Fibroblast of the aortic adventitia (primary cell): Measurements from ENCODE around the gene DNAAF2. TPM values are rescaled to one million over a fixed set of nuclear protein-coding genes. Genes with fewer than 3 reads are reported as not detected.

Experiments used
- DNase-seq: peaks from one replicate; pipeline ENCODE4 v3.0.0-alpha.2; 2010; ENCODE audit warnings: low read depth
- H3K4me3 ChIP-seq: 2 replicates; pipeline ENCODE4 v1.5.1; 2011; ENCODE audit warnings: low read depth, mild to moderate bottlenecking, control low read depth, low read length, moderate library complexity
- total RNA-seq: library from RNA; depleted of rRNA; stranded (reverse); fragments of >200 nt; gene quantifications from 2 replicates; pipeline ENCODE4 v1.2.3, GENCODE V29; 2012; ENCODE audit warnings: low replicate concordance
- TF ChIP-seq, protein P1 (sequence below): IDR thresholded peaks from 2 replicates; pipeline ENCODE4 v1.5.1; 2011; ENCODE audit warnings: mild to moderate bottlenecking, low read length, control low read depth, inconsistent platforms; ENCODE audit not compliant: insufficient read depth

The DNAAF2 gene
- total RNA-seq, 1 donor: 10.5 TPM

DNA sequence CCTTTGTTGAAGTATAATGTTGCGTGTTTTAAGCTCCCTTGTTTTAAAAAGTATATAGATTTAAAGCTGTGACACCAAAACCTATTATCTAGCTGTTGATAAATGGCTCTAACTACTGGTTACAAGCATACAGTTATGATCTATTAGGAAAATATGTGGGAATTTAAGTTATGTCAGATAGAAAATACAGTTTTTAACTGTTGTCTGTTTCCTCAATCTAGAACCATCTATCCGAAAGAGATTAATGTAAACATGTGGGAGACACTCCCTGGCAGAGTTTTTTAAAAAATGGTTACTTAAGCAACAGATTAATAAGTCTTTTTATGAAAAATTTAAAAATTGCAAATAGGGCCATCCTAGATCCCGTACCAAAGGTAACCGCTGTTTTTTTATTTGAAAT is 22.8 kb downstream of the DNAAF2 start:
- no peak overlapping the region for H3K4me3 ChIP-seq
- DNase-seq: no peak
- TF ChIP-seq, protein P1, sequence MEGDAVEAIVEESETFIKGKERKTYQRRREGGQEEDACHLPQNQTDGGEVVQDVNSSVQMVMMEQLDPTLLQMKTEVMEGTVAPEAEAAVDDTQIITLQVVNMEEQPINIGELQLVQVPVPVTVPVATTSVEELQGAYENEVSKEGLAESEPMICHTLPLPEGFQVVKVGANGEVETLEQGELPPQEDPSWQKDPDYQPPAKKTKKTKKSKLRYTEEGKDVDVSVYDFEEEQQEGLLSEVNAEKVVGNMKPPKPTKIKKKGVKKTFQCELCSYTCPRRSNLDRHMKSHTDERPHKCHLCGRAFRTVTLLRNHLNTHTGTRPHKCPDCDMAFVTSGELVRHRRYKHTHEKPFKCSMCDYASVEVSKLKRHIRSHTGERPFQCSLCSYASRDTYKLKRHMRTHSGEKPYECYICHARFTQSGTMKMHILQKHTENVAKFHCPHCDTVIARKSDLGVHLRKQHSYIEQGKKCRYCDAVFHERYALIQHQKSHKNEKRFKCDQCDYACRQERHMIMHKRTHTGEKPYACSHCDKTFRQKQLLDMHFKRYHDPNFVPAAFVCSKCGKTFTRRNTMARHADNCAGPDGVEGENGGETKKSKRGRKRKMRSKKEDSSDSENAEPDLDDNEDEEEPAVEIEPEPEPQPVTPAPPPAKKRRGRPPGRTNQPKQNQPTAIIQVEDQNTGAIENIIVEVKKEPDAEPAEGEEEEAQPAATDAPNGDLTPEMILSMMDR: no peak

GRCh38 chr14:49607583-49607982 is 27.5 kb downstream of the DNAAF2 start:
- no peak overlapping the region for H3K4me3 ChIP-seq
- TF ChIP-seq, protein P1: no peak
- no peak for DNase-seq

DNA sequence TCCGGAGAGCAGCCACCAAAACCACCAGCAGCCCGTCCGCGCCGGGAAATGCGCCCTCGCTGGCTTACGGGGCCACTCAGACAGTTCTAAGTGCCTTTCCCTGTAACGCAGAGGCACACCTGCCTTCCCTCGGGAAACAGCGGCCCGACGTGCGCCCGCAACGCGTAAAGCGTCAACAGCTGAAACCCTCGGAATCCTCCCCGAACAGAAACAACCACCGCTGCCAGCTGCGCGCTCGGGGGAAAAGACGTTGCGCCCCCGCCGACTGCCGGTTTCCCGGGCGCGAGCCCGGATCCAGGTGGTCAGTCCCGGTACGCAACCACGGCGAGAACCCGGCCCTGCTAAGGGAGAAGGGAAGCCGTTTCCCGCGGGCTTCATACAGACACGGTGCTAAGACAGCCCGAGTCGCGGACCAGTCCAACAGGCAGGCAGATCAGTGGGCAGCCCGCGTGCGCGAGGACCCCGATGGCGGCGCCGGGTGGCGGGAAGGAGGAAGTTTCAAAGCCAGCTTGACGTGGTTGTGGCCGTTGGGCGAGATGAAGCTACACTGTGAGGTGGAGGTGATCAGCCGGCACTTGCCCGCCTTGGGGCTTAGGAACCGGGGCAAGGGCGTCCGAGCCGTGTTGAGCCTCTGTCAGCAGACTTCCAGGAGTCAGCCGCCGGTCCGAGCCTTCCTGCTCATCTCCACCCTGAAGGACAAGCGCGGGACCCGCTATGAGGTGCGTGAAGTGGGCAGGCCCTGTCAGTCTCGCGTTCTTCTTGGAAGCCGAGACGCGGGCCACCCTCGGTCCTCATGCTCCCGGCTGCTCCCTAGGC is 36.4 kb downstream of the DNAAF2 start, which contains the start of gene LRR1:
Gene LRR1, plus strand, starts transcription at position 456 of the 816 bp plus-strand sequence. Its CDS starts 81 bp downstream, at position 537.
- DNase-seq: peak; percentile 76
- peak within 1 kb of the TSS; percentile 99 for H3K4me3 ChIP-seq
- TF ChIP-seq, protein P1: no peak

GRCh38 chr14:49598189-49598484 is 36.9 kb downstream of the DNAAF2 start:
- TF ChIP-seq, protein P1: no peak
- DNase-seq: no peak
- peak overlapping the region; percentile 99 for H3K4me3 ChIP-seq

DNA sequence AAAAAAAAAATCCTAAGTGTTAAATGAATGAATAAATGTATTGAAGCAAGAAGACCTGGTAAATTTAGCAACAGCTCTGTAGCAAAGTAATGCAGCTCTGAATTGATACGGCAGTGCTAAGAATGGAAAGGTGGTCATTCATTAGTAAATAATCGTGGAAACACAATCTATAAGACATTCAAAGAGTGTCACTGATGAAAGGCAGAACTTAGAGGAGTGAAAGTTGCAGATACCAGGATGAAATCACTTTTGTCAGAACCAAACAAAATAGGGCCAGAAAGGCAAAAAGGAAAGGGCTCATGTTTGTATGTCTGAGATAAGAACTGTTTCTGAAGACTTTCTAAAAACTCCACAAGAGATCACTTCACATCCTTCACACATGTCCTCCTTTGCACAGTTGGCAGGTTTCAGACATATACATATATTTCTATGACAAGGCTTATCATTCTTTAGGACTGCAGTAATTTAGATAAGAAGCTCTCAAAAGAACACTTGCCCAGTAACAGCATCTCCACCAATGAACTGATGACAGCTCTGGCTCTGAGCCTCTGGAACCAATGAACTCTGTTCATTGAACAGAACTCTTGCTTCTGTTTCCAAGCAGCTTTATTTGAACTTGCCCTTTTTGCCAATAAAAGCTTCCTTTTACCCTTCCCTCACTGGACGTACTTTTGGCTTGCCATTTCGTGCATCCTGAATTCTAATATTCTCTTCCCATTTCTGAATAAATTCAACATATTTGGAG is 40.5 kb downstream of the DNAAF2 start:
- TF ChIP-seq, protein P1: no peak

GRCh38 chr14:49593016-49593415 is 42.0 kb downstream of the DNAAF2 start:
- no peak overlapping the region for H3K4me3 ChIP-seq
- TF ChIP-seq, protein P1: no peak
- DNase-seq: peak; percentile 44

More for the DNA sequence above, 40.5 kb downstream of the DNAAF2 start:
- H3K4me3 ChIP-seq: no peak overlapping the region
- peak; percentile 76 for DNase-seq
